ENCODE results near the gene ZCCHC24. TPM values are rescaled to one million over a fixed set of nuclear protein-coding genes. Genes with fewer than 3 reads are reported as not detected.

The ZCCHC24 gene
- total and polyA plus RNA-seq, 7 donors: 11.2 to 112 (median 43.0) TPM

DNA sequence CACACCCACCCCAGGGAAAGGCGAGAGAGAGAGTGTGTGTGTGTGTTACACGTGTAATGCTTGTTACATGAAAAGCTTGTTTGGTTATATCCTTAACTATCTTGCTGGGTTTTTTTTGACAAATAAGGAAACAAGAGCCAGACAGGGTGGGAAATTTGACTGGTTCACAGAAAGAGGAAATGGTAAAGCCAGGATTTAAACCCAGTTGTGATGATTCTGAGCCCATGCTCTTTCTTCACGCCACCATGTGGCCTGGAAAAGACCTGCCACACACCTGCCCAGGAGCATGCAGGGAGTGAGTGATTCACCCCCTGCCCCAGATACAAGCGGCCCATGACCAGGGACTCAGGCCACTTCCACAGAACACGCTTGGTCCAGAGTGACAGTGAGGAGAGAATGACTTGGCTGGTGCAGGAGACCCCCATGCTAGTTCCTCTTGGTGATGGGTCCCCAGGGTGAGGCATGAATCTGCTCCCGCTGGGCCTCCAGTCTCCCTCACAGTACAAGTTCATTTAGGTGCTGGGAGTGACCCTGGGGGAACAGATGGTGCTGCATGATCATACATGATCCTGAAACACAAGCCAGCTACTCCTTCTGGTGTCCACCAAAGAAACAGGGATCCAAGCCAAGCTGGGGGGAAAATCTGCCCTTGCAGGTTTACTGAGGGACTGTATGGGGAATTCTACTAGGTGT is 45.9 kb upstream of the ZCCHC24 start:
- no peak for ATAC-seq
- no peak for DNase-seq
- intact Hi-C loops (cut with DNase I): no loop called here
- 87 to 92% (median 90%) methylated on average over 6 of the region's 6 CpGs for WGBS, 3 donors
- Histone ChIP-seq H3K4me3 (no peak overlapping the region), H3K36me3 (ENCODE audit: insufficient read depth in 1 of 2, low read depth in 1 of 2) (no peaks in the 10 kb centered on the region), H3K27me3 (ENCODE audit: insufficient read depth in 3 of 3, low read length in 2 of 3) (no peaks in the 10 kb centered on the region), H3K4me1 (peaks cover 5% of the 10 kb centered on the region), H3K9me3 (no peaks in the 10 kb centered on the region), H3K27ac (no peak overlapping the region)
- TF ChIP-seq, protein P1, sequence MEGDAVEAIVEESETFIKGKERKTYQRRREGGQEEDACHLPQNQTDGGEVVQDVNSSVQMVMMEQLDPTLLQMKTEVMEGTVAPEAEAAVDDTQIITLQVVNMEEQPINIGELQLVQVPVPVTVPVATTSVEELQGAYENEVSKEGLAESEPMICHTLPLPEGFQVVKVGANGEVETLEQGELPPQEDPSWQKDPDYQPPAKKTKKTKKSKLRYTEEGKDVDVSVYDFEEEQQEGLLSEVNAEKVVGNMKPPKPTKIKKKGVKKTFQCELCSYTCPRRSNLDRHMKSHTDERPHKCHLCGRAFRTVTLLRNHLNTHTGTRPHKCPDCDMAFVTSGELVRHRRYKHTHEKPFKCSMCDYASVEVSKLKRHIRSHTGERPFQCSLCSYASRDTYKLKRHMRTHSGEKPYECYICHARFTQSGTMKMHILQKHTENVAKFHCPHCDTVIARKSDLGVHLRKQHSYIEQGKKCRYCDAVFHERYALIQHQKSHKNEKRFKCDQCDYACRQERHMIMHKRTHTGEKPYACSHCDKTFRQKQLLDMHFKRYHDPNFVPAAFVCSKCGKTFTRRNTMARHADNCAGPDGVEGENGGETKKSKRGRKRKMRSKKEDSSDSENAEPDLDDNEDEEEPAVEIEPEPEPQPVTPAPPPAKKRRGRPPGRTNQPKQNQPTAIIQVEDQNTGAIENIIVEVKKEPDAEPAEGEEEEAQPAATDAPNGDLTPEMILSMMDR (IDR thresholded peaks at IDR 0.05): no peak

DNA sequence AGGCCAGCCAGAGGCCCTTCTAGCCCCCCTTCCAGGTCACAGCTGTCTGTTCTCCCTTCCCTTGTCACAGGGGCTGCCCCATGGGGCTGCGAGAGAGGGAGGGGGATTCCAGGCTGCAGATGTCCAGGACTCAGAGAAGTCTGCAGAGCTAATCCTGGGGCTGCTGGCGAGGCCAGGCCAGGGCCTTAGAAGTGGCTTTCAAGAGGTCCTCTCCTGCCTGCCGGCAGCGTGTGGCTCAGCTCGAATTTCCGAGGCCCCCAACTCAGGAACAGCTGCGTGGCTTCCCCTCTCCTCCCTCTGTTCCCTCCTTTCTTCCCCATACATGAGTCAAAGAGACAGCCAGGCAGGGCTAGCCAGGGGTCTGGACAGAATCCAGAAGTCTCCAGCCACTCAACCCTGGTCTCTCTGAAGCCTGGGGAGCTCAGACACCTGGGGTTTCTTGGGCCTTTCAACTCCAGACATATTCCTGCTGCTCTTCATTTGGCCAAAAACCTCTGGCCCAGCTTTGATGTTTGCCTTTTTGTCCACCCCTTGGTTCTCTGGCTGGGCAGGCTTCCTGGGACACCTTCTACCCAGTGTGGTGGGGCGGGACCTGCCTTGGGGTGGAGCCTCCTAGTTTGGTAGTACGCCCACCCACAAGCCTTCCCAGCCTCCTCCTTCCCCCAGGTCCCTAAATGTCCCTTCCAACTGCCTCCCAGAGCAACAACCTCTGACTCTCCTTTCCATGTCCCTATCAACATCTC is 45.1 kb upstream of the ZCCHC24 start:
- peaks cover 5% of the 10 kb centered on the region for H3K4me1 ChIP-seq
- peak in 1 of 4 donors; percentile 29 for ATAC-seq
- no peaks in the 10 kb centered on the region for H3K27me3 ChIP-seq (ENCODE audit: insufficient read depth in 3 of 3, low read length in 2 of 3)
- peak; percentile 30 to 72 for DNase-seq
- no peak overlapping the region for H3K27ac ChIP-seq
- no peak overlapping the region for H3K4me3 ChIP-seq
- intact Hi-C loops (cut with DNase I): no loop called here
- WGBS, 3 donors: 56 to 69% (median 64%) methylated on average over 9 of the region's 9 CpGs
- H3K9me3 ChIP-seq: no peaks in the 10 kb centered on the region
- H3K36me3 ChIP-seq (ENCODE audit: insufficient read depth in 1 of 2, low read depth in 1 of 2): no peaks in the 10 kb centered on the region
- TF ChIP-seq, protein P1 (IDR thresholded peaks at IDR 0.05): no peak

DNA sequence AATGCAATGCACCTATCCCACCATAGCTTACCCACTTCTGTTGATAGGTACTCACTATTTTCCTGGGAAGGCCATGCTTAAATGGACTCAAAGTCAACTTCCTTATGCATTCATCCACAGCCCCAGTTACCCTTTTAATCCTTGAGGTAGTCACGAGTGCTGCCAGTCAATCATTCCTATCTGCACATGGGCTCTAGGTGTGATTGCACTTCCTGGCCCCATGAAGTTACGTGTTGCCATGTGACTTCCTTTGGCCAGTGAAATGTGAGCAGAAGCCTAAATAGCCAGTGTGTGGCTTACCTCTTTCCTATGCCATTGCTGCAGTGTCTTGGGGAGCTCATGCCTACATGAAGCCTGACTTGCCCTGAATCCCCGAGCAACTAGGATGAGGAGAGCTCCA is 43.4 kb upstream of the ZCCHC24 start:
- no peaks in the 10 kb centered on the region for H3K27me3 ChIP-seq (ENCODE audit: insufficient read depth in 3 of 3, low read length in 2 of 3)
- H3K4me1 ChIP-seq: peaks cover 5% of the 10 kb centered on the region
- intact Hi-C loops (cut with DNase I): loop anchor here in 1 of 2 donors (2.0 kb wide), 1 partner anchor 114 kb away; no protein-coding TSS in a partner anchor
- DNase-seq: no peak
- ATAC-seq: no peak
- H3K9me3 ChIP-seq: no peaks in the 10 kb centered on the region
- no peaks in the 10 kb centered on the region for H3K36me3 ChIP-seq (ENCODE audit: insufficient read depth in 1 of 2, low read depth in 1 of 2)
- no peak overlapping the region for H3K4me3 ChIP-seq
- no peak overlapping the region for H3K27ac ChIP-seq
- WGBS, 3 donors: 80 to 89% (median 83%) methylated on average over 3 of the region's 3 CpGs
- TF ChIP-seq, protein P1 (IDR thresholded peaks at IDR 0.05): no peak

DNA sequence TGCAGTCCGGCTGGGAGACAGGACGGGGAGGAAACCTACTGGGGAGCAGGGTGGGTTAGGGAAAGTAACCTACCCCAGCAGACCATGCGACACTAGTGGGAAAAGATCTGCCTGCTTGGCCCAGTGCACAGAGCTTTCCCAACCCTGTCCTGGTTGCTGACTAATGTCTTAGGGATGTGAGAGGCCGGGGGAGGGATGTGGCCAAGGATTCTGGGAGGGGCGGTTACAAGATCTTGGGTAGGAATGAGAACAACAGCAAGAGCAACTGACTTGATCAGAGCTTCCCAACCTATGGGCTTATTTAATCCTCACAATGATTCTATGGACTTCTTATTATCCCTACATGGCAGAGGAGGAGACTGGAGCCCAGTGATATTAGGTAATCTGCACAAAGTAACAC is 42.9 kb upstream of the ZCCHC24 start:
- peaks cover 5% of the 10 kb centered on the region for H3K4me1 ChIP-seq
- peak; percentile 77 to 85 for DNase-seq
- TF ChIP-seq, protein P1 (IDR thresholded peaks at IDR 0.05): no peak

More for the DNA sequence above, 42.9 kb upstream of the ZCCHC24 start:
- Histone ChIP-seq H3K36me3 (ENCODE audit: insufficient read depth in 1 of 2, low read depth in 1 of 2) (no peaks in the 10 kb centered on the region), H3K27ac (peak overlapping the region; percentile 51), H3K9me3 (no peaks in the 10 kb centered on the region), H3K27me3 (ENCODE audit: insufficient read depth in 3 of 3, low read length in 2 of 3) (no peaks in the 10 kb centered on the region), H3K4me3 (no peak overlapping the region)
- WGBS, 3 donors: 75 to 81% (median 79%) methylated on average over 5 of the region's 5 CpGs
- ATAC-seq: peak; percentile 67 to 80 (median 78)
- intact Hi-C loops (cut with DNase I): loop anchor here in 1 of 2 donors (2.0 kb wide), 1 partner anchor 114 kb away; no protein-coding TSS in a partner anchor
